GM12873 (cell line): ENCODE results near the gene GSTO2.

ENCODE experiments used
- CTCF ChIP-seq: IDR thresholded peaks from 2 replicates; pipeline ENCODE4 v1.5.1; 2012; ENCODE audit warnings: low read depth, mild to moderate bottlenecking, moderate library complexity, low read length, control low read depth; ENCODE audit not compliant: insufficient read depth; ENCODE audit errors: missing control alignments

Gene GSTO2

GRCh38 chr10:104351919-104352318 lies 82.9 kb downstream of the GSTO2 start:
- no peak for TF ChIP-seq CTCF

- TF ChIP-seq CTCF = peak; percentile 73
Measured at GRCh38 chr10:104353325-104354048, 84.5 kb downstream of the GSTO2 start, which contains the start of gene CFAP58. TSS of gene CFAP58 (plus strand) at chr10:104353833. CDS start at chr10:104353898, 65 bp downstream.
